Endometrium (tissue), 2 donors: Measurements from ENCODE around the gene BANK1.

Experiments used
- FAIRE-seq: peaks from 2 replicates; lab custom pipeline; 2012; peaks lifted over from hg19 to GRCh38; lab: Jason Lieb, UNC
- donor health status: control.
- donor health status: control.

Gene BANK1

GRCh38 chr4:101960431-101960830, 169.9 kb downstream of the BANK1 start:
- FAIRE-seq = no peak

- FAIRE-seq = no peak
These were observed 170.6 kb downstream of the BANK1 start for GRCh38 chr4:101961144-101961543.

DNA sequence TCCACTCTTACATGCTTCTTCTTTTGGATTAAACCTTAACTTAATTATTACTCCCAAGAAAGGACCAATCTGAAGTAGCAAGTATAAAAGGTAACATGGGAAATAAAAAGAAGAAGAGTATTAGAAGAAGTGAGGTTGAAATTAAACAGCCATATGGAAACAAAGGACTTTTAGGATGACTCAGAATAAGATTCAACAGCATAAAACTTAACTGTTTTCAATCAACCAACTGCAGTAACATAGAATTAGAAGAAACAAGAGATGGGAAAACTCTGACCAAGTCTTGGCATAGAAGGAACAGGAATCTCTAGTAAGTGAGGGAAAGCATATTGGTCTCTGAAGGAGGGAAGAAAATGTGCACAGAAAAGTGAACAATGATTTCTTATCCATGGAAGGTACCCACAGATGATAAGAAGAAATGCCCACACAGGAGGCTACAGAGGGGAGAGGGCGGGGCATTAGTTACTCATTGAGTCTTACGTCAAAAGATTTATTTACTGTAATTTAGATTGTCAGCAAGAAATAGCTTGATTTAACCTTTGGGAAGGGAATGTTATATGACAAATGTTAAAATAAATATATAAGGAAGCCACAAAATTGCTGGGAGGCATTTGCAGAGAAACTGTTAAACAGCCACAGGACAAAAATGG, 177.3 kb downstream of the BANK1 start:
- FAIRE-seq = no peak

DNA sequence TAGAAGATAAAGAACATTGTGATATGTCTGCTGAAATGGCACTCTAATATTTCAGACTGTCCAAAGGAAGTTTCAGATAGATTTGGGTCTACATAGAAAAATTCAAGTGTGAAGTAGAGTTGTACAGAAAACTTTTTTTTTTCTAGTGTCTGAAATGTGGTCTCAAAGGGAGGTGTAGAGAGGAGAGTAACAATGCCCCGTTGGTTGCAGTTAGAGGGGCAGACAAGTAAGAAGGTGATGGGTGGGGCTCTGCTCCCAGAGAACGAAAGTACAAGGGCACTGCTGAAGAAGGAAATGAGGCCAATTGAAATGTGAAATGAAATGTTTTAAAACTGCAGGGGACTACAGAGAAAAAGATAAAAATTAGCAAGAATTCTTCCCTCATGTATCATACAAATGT, 177.8 kb downstream of the BANK1 start:
- no peak for FAIRE-seq

DNA sequence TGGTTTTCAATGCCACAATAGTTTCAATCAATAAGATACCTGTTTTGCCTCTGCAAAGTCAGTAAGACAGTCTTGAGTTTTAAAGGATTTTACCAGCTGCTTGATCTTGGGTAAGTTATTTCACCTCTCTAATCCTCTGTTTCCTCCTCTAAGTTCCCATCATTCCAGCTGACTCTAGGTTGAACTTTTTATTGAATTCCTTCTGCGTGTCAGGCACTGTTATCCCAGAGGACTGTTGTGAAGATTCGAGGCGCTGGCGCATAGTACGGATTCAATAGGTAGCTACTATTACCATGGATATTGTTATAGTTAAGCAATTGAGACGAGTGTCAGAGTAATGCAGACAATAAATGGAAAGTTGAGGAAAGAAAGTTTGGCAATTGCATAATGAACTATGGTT, 179.4 kb downstream of the BANK1 start:
- no peak for FAIRE-seq

- FAIRE-seq = no peak
These were observed 180.1 kb downstream of the BANK1 start for GRCh38 chr4:101970547-101971155.

DNA sequence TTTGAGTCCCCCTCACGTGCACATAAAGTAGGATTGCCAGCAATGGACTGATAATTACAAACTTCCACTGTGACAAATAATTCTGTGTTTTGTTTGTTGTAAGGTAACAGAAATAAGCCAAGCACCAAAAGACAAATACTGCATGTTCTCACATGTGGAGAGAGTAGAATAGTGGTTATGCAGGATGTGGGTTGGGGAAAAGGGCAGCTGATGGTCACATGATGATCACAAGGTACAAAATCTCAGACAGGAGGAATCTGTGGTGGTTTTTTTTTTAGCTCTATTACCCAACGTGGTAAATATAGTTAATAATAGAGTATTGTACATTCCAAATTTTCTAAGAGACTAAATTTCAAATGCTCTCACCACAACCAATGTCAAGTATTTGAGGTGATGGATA, 182.3 kb downstream of the BANK1 start:
- no peak for FAIRE-seq

DNA sequence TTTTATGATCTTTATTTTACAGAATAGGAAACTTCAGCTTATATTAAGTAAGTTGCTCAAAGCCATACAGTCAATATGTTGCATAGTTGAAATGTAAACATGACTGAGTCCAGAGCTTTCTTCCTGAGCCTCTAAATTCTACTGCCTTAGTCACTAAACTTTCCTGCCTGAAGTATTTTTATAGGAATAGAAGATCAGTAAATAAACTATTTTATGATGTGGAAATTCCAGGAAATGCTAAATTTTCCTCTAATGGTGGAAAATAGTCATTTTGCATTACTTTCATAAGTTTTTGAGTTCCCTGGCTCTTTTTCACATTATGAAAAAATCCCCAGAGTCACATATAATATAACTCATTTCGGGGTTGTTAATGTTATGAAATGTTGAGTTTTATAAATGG, 182.8 kb downstream of the BANK1 start:
- no peak for FAIRE-seq

- no peak for FAIRE-seq
These were observed 186.5 kb downstream of the BANK1 start for GRCh38 chr4:101977076-101977475.

DNA sequence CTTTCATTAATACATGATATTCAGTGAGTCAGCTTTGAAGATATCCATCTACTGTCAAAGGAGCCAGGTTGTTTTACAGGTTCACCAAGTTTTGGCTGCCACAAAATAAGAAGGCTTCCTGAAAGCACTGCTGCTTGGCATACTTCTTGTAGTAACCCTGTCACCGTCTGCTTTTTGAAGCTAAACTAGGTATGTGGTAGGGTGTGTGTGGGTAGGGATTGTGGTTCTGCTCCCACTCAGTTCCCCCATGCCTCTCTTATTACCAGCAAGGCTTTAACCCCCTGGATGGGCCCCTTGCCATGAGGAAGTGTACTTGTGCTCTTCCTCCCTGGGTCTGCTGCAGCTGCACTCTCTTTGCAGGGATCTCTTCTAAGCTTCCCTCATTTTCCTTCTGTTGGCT, 191.2 kb downstream of the BANK1 start:
- no peak for FAIRE-seq

DNA sequence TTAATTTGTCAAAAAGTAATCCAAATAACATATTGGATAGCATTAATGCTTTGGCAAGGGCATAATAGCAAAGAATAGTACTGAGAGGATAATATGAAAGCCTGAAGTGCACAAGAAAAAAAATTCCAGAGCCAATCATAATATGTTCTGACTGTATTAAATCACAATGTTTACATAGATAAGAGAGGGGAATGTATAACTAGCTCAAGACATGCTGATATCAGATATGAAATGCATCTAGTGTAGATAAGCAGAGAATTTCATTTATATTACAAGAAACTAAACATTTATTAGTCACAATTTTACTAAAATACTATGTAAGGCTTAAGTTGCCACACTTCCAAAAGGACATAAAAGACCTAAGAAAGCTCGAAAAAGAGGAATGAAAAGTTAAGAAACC, 193.3 kb downstream of the BANK1 start:
- no peak for FAIRE-seq

GRCh38 chr4:101987623-101988243, 197.2 kb downstream of the BANK1 start:
- FAIRE-seq = no peak

DNA sequence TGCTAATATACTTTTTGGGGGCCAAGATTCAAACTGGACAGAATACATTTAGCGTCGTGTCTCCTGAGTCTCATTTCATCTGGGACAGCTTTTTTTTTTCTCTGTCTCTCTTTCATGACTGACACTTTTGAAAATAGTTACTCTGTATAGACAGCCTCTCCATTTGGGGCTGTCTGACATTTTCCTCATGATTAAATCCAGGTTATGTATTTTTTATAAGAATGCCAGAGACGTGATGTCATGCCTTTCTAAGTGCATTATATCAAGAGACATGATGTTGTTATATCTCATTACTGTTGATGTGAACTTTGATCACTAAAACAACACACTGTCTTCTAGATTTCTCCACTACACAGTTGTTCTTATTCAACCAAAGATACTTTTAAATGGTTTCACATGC, 199.0 kb downstream of the BANK1 start:
- no peak for FAIRE-seq

DNA sequence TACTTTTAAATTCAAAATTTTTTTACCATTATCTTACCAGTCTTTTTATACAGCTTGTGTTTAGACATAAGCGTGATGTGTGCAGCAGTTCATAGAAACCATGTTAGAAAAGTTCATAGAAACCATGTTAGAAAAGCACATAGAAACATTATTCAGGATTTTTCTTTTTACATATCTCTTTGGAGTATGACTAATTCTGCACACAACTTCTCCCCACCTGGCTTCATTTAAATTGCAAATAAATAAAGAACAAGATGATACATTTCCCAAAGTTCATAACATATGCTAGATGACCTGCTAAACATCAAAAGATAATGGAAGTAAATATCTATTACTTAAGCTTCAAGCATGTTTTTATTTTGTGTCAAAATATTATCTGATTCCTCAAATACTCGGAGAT, 201.9 kb downstream of the BANK1 start:
- FAIRE-seq = no peak

- FAIRE-seq = no peak
These were observed 202.7 kb downstream of the BANK1 start for GRCh38 chr4:101993002-101993841.

- no peak for FAIRE-seq
These were observed 203.6 kb downstream of the BANK1 start for GRCh38 chr4:101993842-101994775.

- FAIRE-seq = no peak
These were observed 217.5 kb downstream of the BANK1 start for GRCh38 chr4:102007959-102008425.

- FAIRE-seq = no peak
These were observed 218.2 kb downstream of the BANK1 start for GRCh38 chr4:102008711-102009110.

- no peak for FAIRE-seq
These were observed 231.8 kb downstream of the BANK1 start for GRCh38 chr4:102022343-102022742.

- no peak for FAIRE-seq
These were observed 237.4 kb downstream of the BANK1 start for GRCh38 chr4:102027961-102028360.

DNA sequence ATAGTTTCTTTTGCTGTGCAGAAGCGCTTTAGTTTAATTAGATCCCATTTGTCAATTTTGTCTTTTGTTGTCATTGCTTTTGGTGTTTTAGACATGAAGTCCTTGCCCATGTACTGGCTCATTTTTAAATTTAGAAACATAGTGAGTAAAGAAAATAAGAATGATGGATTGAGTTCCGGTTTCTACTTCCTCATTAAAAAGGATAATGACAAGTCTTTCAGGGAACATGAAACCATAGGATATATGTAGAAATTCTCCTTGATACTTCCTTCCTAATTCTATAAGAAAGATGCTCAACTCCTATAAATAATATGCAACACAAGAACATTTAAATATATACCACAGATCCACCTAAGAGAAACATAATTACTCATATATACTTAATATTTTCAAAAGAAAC, 240.9 kb downstream of the BANK1 start:
- FAIRE-seq = no peak

- no peak for FAIRE-seq
These were observed 245.5 kb downstream of the BANK1 start for GRCh38 chr4:102036016-102036415.
